Measurements from ENCODE around the gene TMEM139.
A peak's percentile ranks its signal among the peaks of the same experiment; 100 is the strongest.
"Not testable (repeated sequence)": the region's sequence is repeated elsewhere in the genome, so short reads cannot be mapped to it uniquely, and the experiment has no call there.

TMEM139 gene

DNA sequence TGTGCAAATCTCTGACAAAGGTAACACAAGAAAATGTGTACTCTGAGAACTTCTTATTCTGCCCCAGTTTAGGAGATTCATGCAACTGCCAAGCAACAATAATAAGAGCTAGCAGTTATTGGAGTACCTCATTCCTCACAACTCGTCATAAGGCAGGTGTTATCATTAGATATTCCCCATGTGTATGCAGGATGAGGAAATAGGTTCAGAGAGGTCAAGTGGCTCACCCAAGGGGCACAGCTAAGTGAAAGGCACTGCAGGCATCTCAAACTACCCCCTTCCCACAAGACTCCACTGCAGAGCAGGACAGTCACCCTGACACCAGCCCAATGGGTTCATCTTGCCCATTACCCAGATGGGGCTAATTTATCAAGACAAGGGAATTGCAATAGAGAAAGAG, 22.9 kb upstream of the TMEM139 start:
- no peak for DNase-seq

DNA sequence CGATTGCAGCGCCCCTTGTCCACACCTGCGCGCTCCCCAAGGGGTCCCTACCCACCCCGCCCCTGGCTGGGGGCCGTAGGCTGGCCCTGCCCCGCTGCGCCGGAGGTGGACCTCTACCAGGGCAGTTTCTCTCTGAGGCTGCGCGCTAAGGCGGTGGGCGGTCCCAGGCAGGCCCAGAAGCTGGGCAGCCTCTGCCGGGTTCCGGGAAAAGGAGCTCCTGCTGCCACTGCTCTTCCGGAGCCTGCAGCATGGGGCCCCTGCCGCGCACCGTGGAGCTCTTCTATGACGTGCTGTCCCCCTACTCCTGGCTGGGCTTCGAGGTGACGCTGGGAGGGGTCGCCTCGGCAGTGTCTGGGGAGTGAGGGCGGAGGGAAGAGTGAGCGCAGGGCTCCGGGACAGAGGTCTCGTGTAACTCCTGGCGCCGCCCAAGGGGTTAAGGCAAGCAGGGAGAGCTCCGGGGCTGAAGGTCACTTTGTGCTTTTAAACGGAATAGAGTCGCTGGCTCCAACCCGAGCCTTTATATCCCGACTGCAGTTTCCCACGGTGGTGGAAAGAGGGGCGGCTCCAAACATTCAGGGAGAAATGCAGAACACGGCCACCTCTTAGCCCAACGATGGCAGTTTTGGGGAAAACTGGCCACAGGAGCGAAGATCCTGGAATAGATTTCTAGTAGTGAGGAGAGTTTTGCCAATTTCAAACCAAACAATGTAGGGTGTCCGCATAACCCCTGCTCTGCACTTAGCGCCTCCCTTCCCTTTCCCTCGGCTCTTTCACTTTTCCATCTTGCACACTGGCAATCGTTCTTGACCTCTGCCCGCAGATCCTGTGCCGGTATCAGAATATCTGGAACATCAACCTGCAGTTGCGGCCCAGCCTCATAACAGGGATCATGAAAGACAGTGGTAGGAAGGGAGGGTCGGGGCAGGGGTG, 21.2 kb upstream of the TMEM139 start, which contains the start of gene GSTK1:
Gene GSTK1, plus strand, starts transcription at position 176 of the 930 bp plus-strand sequence. Its CDS starts 73 bp downstream, at position 249.
- peak; percentile 28 for DNase-seq

DNA sequence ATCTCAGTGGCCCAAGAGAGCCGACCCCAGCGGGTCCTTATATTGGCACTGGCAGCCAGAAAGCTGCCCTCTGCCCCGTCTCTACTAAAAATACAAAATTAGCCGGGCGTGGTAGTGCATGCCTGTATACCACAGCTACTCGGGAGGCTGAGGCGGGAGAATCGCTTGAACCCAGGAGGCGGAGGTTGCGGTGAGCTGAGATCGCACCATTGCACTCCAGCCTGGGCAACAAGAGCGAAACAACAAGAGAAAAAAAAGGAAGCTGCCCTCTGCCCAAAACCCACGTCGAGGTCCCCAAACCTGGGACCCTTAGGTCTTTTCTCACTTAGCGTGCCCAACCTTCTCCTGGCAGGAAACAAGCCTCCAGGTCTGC, 20.6 kb upstream of the TMEM139 start:
- not testable (repeated sequence) for DNase-seq

DNA sequence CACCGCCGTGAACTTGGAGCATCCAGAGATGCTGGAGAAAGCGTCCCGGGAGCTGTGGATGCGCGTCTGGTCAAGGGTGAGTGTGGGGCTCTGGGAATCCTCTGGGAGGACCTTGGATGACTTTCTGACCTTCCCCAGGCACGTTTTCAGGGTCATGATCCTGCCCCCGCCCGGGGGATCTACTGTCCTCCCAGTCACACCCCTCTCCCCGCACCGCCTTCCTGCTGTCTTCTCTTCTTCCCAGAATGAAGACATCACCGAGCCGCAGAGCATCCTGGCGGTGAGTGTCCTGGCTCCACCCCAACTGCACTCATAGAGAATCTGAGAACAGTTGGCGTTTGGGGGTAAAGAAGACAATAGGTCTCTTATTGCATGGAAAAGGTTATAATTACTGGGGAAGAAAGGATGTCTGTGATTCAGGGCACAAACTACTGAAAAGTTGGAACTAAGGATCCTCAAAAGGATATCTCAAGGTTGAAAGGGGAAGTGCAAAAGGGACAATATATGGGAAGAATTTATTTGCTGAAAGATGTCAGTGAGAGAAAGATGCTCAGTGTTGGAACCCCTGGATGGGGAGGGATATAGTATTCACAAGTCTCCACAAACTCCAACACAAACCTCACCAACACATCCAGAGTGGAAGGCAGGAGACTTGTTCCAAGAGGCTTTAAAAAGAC, 19.6 kb upstream of the TMEM139 start:
- DNase-seq = no peak

DNA sequence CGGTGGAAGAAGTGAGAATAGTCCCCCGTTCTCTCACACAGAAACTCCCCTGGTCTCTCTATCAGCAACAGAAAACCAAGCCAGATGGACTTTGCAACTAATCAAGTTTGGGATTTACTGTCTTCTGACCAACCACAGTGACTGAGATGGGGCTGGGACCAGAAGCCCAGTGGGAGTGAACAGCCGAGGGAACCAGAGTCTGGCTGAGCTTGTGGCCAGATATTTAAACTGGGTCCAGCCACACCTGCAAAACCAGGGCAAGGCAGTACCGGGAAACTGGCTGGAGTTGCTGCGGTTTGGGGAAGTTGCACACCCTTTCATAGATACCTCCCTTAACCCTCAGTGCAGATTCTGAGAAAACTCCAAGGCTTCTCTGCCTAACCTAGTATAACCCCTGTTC, 15.5 kb upstream of the TMEM139 start:
- no peak for DNase-seq

DNA sequence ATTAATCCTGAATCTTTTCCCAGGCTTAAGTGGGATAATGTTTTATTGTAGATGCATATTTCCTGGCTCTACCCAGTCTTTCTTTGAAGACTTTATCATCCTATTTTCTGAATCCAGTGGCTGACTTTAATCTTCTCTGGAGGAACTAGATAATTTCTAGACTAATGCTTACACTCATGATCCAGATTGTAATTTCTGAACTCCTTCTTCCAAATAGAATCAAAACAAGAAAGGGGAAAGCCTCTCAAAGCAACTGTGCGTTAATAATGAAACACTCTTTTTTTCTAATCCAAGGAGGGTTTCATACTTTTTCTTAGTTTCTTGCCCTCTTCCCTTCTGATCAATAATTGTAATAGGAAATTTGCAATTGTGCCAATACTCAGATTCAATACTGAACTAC, 13.5 kb upstream of the TMEM139 start:
- DNase-seq = no peak

DNA sequence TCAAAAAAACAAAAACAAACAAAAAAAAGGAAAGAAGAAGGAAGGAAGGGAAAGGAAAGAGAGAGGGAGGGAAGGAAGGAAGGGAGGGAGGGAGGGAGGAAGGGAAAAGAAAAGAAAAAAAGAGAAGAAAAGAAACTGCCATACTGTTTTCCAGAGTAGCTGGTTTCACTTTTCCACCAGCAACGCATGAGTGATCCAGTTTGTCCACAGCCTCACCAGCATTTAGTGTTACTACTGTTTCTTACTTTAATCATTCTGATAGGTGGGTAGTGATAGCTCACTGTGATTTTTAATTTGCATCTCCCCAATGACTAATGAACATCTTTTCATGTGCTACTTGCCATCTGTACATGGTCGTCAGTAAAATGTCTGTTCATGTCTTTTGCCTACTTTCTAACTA, 11.9 kb upstream of the TMEM139 start:
- no peak for DNase-seq

DNA sequence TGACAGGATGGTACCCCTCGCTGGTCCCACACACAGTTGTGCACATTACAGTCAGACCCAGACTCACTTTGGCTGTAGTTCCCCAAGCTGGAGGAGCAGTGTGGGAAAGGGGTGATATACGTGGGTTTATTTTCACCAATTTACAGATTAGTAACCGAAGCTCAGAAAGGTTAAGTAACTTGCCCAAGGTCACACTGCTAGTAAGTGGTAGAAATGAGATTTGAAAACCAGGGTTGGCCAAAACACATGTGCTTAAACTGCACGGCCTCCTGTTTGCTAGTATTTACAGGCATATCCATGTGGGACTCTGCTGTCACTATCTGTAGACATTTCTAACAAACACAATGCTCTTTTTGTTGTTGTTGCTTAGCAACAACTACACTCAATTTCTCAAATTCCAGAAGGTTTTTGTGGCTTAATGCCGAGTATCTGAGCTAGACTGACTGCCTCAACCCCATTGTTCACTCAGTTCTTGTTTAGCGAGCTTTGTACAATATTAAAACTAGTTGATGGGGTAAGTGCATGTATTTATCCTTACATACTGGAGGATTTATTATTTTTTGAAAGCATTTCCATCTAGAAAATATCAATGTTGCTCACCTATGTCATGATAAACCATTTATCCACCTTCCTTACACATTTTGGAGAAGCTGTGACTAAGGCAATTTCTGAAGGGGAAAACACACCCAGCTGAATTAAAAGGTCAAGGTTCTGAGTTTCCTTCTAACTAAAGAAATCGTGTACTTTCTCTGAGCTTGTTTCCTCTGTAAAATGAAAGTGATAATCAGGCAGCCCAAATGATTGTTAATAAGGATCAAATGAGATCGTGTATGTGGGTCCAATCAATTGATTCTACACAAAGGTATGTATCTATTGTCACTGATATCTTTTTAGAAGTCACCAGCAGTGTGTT, 5.3 kb upstream of the TMEM139 start:
- no peak for DNase-seq

DNA sequence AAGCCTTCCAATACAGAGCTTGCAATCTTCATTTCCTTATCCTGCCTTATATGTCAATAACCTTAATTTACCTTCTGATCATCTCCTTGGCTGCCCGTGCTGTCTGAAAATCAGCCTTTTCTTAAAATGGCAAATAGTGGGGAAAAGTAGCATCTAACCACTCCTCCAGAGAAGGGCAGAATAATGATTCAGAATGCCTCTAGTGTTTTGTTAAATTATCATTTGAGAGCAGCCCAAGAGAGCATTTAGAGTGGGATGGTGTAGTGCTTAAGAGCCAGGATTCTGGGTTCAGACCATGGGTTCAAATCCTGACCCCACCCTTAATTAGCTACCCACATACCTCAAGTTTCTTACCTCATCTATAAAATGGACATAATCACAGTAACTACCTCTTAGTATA, 4.6 kb upstream of the TMEM139 start:
- DNase-seq = no peak

DNA sequence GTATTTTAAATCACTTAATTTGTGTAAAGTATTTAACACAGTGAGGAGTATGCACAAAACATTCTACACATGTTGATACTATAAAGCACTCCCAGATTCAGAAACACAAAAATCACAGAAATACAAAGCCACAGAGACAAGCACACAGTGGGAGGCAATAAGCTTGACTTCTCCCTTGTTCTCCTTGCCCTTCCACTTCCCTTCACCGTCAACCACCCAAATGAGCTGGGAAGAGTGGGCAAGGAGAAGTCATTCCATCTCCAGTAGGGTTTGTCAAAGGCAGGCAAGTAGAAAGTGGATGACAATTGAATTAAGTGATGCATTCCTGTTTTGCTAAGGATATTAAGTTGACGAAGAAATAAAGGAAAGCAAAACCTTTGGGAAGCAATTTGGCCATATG, 4.2 kb upstream of the TMEM139 start:
- DNase-seq = no peak

DNA sequence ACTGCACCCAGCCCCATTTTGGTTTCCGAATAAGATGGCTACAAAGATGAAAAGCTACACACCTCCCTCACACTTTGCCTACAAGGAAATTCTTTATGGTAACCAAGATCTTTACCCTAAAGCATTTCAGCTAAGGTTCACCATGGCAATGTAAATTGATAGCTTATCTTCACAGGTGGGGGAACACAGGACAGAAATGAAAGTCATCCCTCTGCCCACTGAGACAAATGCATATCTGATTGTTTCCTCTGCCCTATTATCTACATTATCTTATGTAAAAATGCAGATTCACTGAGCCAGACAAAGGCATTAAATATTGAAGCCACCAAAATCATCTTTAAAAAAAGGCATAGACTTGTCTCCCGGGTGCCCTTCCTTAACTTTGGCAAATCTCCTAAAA, 3.2 kb upstream of the TMEM139 start:
- no peak for DNase-seq

DNA sequence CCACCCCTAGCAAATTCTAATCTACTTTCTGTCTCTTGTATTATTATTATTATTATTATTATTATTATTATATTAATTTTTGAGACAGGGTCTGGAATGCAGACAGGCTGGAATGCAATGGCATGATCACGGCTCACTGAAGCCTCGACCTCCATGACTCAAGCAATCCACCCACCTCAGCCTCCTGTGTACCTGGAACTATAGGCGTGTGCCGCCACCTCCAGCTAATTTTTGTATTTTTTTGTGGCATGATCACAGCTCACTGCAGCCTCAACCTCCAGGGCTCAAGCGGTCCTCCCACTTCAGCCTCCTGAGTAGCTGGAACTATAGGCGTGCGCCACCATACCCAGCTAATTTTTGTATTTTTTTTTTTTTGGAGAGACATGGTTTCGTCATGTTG, 2.6 kb upstream of the TMEM139 start:
- DNase-seq = no peak

DNA sequence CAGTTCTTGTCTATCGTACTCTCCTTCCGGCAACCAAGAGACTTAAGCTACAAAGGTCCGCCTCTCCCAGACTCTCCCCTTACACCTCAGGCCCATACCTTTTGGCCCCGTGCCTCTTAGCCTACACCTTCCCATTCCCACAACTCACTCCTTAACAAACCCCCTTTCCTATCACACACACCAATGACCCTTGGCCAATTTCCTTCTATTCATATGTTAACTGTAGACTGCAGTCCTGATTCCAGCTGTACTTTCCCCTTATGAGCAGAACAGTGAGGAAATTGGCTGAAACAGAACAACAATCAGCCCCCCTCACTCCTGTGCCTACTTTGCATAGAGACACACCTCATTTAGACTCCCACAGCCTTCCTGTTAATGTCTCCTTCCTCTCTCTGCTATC, 1.4 kb upstream of the TMEM139 start:
- no peak for DNase-seq

DNA sequence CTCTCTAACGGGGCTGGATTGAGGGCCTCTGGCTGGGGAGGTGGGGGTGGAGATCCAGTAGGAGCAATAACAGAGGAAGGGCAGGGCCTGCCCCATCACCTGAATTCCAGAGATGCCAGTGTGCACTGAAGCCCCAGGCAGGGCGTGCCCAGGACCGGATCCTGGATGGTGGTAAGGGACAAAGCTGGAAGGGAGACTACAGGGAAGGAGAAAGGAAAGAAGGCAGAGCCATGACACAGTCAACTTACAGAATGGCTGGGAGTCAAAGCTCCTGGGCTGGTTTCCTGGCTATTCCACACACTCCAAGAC, 666 bp downstream of the TMEM139 start:
- DNase-seq = no peak

DNA sequence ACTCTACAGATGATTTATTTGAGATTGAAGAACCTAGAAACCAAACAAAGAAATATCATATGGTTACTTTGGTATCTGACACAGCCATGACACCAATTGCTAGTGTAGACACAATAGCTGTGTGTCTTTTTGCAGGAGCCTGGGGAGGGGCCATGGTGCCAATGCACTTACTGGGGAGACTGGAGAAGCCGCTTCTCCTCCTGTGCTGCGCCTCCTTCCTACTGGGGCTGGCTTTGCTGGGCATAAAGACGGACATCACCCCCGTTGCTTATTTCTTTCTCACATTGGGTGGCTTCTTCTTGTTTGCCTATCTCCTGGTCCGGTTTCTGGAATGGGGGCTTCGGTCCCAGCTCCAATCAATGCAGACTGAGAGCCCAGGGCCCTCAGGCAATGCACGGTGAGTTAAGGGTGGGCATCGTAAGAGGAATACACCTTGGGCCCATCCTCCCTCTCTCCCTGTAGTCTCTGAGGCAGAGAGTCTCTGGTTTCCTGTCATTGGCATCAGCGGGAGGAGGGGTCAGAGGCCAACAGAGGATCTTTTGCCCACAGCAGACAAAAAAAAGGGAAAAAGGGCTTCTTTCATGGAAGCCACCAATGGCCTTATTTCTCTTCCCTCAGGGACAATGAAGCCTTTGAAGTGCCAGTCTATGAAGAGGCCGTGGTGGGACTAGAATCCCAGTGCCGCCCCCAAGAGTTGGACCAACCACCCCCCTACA, 1.2 kb downstream of the TMEM139 start:
- no peak for DNase-seq

DNA sequence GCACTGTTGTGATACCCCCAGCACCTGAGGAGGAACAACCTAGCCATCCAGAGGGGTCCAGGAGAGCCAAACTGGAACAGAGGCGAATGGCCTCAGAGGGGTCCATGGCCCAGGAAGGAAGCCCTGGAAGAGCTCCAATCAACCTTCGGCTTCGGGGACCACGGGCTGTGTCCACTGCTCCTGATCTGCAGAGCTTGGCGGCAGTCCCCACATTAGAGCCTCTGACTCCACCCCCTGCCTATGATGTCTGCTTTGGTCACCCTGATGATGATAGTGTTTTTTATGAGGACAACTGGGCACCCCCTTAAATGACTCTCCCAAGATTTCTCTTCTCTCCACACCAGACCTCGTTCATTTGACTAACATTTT, 1.7 kb downstream of the TMEM139 start:
- no peak for DNase-seq

DNA sequence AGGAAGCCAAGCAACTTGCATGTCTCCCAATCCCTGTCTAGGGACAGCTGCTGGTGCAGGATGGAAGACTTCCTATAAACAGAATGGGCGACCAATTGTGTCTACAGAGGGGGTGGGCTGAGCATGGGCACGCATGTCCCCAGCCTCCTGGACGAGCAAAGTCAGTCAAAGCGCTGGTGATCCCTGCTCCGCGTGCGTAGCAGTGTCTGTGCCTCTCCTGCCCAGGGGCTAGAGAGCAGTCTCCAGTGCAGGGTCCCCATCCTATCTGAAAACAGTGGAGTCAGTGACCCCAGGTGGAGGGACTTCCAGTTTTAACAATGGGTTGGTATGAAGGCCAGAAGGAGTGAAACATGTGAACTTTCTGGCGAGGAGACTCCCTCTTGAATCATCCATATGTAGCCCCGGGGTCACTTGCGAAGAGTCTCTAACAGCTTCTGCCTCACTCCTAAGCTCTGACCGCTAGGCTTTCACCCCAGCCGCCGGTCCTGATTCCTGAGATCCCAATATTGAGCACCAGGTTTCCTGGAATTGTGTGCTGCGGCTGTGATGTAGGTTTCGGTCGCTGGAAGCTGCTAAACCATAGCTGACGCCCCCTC, 2.7 kb downstream of the TMEM139 start:
- DNase-seq = no peak

DNA sequence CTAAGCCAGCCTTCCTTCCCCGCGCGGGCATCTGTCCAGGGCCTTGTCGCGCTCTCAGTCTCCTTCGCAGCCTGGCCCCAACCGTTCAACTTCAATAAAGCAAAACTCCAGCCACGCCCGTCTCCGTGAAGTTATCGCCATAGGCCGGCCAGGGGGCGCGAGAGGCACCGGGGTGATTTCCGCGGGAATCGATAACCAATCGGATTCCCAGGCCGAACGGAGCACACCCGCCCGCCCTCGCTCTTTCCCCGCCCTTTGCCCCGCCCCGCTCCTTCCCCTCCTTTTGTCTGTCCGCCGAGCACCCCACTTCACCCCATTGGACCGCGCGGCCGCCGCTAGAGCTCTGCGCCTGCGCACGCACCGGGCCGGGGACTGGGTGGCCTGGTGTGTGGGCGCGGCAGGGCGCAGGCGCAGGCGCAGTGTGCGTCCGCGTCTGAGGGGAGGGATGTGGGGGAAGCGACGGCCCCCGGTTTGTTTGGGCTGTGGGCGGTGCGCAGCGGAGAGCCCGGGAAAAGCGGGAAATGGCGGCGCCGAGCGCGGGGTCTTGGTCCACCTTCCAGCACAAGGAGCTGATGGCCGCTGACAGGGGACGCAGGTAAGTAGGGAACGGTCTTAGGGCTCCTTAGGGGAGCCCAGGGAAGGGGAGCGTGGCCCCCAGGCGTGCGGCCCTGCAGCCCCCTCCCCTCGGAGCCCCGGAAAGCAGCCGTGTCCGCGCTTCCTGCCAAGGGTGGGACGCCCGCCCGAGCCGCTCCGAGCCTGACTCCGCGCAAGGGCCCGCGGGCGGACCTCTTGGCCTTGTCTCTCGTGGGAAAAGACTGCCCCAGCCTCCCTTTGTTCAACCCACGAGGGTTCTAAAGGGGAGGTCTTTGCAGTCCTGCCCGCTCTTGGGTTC, 3.4 kb downstream of the TMEM139 start, which contains the start of gene CASP2:
Gene CASP2, plus strand, starts transcription at position 417 of the 892 bp plus-strand sequence. Its CDS starts 105 bp downstream, at position 522.
- peak; percentile 81 for DNase-seq

DNA sequence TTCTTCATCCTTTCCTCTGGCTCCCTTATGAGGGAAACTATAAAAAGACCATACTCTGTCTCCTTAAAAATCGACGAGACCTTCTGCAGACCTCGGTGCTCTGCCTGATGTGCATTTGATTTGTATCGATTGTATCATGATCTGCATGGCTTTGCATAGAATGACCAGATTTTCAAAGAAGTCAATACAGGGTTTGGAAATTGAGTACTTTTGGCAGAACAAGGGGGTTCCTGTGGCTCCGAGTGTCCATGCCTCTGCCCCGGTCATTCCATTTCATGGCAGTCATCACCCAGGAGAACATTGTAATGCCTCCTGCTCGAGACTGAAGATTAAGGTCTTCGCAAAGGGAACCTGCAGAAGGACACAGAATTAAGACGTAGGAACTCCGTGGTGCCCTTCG, 4.1 kb downstream of the TMEM139 start:
- no peak for DNase-seq

DNA sequence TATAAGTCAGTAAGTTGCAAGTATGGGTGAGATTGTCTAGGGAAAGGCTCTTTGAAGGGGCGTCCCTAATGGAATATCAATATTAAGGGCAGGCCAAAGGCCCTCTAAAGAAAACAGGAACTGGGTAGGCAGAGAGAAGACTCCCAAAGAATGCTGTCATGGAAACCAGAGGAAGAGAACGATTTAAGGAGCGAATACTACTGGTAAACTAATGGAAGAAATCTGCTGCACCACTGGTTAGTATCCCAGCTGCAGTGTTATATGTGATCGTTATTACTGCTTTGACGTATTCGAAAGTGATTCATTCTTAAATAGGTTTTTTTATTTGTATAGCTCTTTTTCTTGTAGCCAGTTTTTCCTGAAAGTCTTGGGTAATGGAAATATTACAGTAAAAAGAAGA, 4.7 kb downstream of the TMEM139 start:
- no peak for DNase-seq

DNA sequence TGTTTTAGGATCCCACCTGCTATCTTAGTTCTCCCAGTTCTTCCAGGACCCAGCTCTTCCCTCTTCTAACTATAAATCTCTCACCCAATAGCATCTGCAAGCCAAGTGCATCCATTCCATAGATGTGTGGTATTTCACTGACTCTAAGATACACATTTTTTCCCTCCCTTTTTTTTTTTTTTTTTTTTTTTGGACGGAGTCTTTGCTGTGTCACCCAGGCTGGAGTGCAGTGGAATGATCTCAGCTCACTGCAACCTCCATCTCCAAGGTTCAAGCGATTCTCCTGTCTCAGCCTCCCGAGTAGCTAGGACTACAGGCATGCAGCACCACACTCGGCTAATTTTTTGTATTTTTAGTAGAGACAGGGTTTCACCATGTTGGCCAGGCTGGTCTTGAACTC, 5.1 kb downstream of the TMEM139 start:
- not testable (repeated sequence) for DNase-seq

Data from NCI-H2081 treated with DMSO at 0.1 percent for 48 hours (cell line).